ENCODE results near the gene APCDD1L. TPM values are rescaled to one million over a fixed set of nuclear protein-coding genes. Genes with fewer than 3 reads are reported as not detected.
"Not testable (repeated sequence)": the region's sequence is repeated elsewhere in the genome, so short reads cannot be mapped to it uniquely, and the experiment has no call there.

APCDD1L gene
- total RNA-seq, 4 donors from 2014 or later: 0.23 to 1.2 (median 1.1) TPM

- TF ChIP-seq POLR2A (IDR thresholded peaks at IDR 0.05) (no peak), CTCF (IDR thresholded peaks at IDR 0.05) (no peak), EP300 (IDR thresholded peaks at IDR 0.05) (no peak), POLR2AphosphoS5 (IDR thresholded peaks at IDR 0.05) (no peak)
Measured at GRCh38 chr20:58512808-58513552, 2.2 kb downstream of the APCDD1L start.

GRCh38 chr20:58511861-58512260, 3.3 kb downstream of the APCDD1L start:
- Histone ChIP-seq H3K4me1 (peaks cover 12% of the 10 kb centered on the region), H3K4me3 (no peak overlapping the region), H3K27ac (no peak overlapping the region), H3K36me3 (no peaks in the 10 kb centered on the region), H3K27me3 (peaks cover 49% of the 10 kb centered on the region), H3K9me3 (no peaks in the 10 kb centered on the region)
- 36% methylated on average over 9 of the region's 9 CpGs for WGBS
- TF ChIP-seq EP300 (IDR thresholded peaks at IDR 0.05): no peak
- TF ChIP-seq POLR2AphosphoS5 (IDR thresholded peaks at IDR 0.05): no peak
- no peak for DNase-seq (ENCODE audit: low spot score in 2 of 2)

More at GRCh38 chr20:58512808-58513552, 2.2 kb downstream of the APCDD1L start:
- no peaks in the 10 kb centered on the region for H3K36me3 ChIP-seq
- H3K4me1 ChIP-seq: peaks cover 12% of the 10 kb centered on the region
- no peaks in the 10 kb centered on the region for H3K9me3 ChIP-seq
- H3K27ac ChIP-seq: no peak overlapping the region
- no peak overlapping the region for H3K4me3 ChIP-seq
- WGBS: 71% methylated on average over 17 of the region's 17 CpGs
- DNase-seq (ENCODE audit: low spot score in 2 of 2): no peak
- H3K27me3 ChIP-seq: peaks cover 49% of the 10 kb centered on the region

GRCh38 chr20:58511364-58511763, 3.8 kb downstream of the APCDD1L start:
- no peak for DNase-seq (ENCODE audit: low spot score in 2 of 2)
- no peak overlapping the region for H3K4me3 ChIP-seq
- H3K9me3 ChIP-seq: no peaks in the 10 kb centered on the region
- H3K27me3 ChIP-seq: peaks cover 49% of the 10 kb centered on the region
- no peaks in the 10 kb centered on the region for H3K36me3 ChIP-seq
- 22% methylated on average over 4 of the region's 4 CpGs for WGBS
- TF ChIP-seq POLR2AphosphoS5 (IDR thresholded peaks at IDR 0.05): no peak
- no peak for TF ChIP-seq POLR2A (IDR thresholded peaks at IDR 0.05)
- no peak for TF ChIP-seq EP300 (IDR thresholded peaks at IDR 0.05)
- TF ChIP-seq CTCF (IDR thresholded peaks at IDR 0.05): no peak
- peaks cover 12% of the 10 kb centered on the region for H3K4me1 ChIP-seq
- H3K27ac ChIP-seq: no peak overlapping the region

- peaks cover 45% of the 10 kb centered on the region for H3K27me3 ChIP-seq
- no peak overlapping the region for H3K27ac ChIP-seq
- WGBS: 87% methylated on average over 2 of the region's 2 CpGs
- DNase-seq (ENCODE audit: low spot score in 2 of 2): no peak
- no peaks in the 10 kb centered on the region for H3K36me3 ChIP-seq
- H3K4me3 ChIP-seq: no peak overlapping the region
- peaks cover 3% of the 10 kb centered on the region for H3K9me3 ChIP-seq
- H3K4me1 ChIP-seq: peaks cover 12% of the 10 kb centered on the region
- TF ChIP-seq CTCF (IDR thresholded peaks at IDR 0.05) (no peak), EP300 (IDR thresholded peaks at IDR 0.05) (no peak), POLR2AphosphoS5 (IDR thresholded peaks at IDR 0.05) (no peak), POLR2A (IDR thresholded peaks at IDR 0.05) (no peak)
Measured at GRCh38 chr20:58510921-58511320, 4.3 kb downstream of the APCDD1L start.

- no peak overlapping the region for H3K4me3 ChIP-seq
- TF ChIP-seq POLR2AphosphoS5 (IDR thresholded peaks at IDR 0.05): no peak
- TF ChIP-seq POLR2A (IDR thresholded peaks at IDR 0.05): no peak
- no peak for TF ChIP-seq EP300 (IDR thresholded peaks at IDR 0.05)
- H3K4me1 ChIP-seq: no peaks in the 10 kb centered on the region
- peaks cover 9% of the 10 kb centered on the region for H3K9me3 ChIP-seq
- DNase-seq (ENCODE audit: low spot score in 2 of 2): no peak
- H3K36me3 ChIP-seq: no peaks in the 10 kb centered on the region
- 90% methylated on average over 17 of the region's 17 CpGs for WGBS
- H3K27ac ChIP-seq: no peak overlapping the region
- H3K27me3 ChIP-seq: peaks cover 24% of the 10 kb centered on the region
Measured at GRCh38 chr20:58508762-58509395, 6.3 kb downstream of the APCDD1L start.

GRCh38 chr20:58506999-58507398, 8.2 kb downstream of the APCDD1L start:
- not testable (repeated sequence) for H3K4me1 ChIP-seq; H3K27ac ChIP-seq; H3K4me3 ChIP-seq; H3K27me3 ChIP-seq; DNase-seq (ENCODE audit: low spot score in 2 of 2); H3K36me3 ChIP-seq
- WGBS: 86% methylated on average over 3 of the region's 3 CpGs
- H3K9me3 ChIP-seq: peaks cover 13% of the 10 kb centered on the region

All from suprapubic skin (tissue), 4 donors.